Stimulated activated effector memory CD8-positive, alpha-beta T cell treated with anti-CD3 and anti-CD28 coated beads, Interleukin-12 subunit alpha, Interleukin-12 subunit beta, amount 100 ng/mL, for 72 hours (primary cell): ENCODE measurements around the gene DNMT3A.

ENCODE experiments used
- ATAC-seq: fragments of 150-1000 bp; cut with Tn5 transposase; 2 replicates; pipeline ENCODE4 v1.10.0; 2021
- DNase-seq, 2 donors: peaks; one replicate each; pipeline ENCODE4 v3.0.0; 2021 to 2022; ENCODE audit warnings: low spot score in 2 of 2
- H3K27ac Mint-ChIP-seq: one replicate; pipeline ENCODE4 v1.8.0; 2022; ENCODE audit warnings: mild to moderate bottlenecking, mixed read lengths
- H3K36me3 Mint-ChIP-seq: one replicate; pipeline ENCODE4 v1.8.0; 2022; ENCODE audit warnings: mild to moderate bottlenecking, mixed read lengths
- H3K4me1 Mint-ChIP-seq: one replicate; pipeline ENCODE4 v1.8.0; 2022; ENCODE audit warnings: mixed read lengths
- H3K4me3 Mint-ChIP-seq: one replicate; pipeline ENCODE4 v1.8.0; 2022; ENCODE audit warnings: mild to moderate bottlenecking, mixed read lengths
- H3K9me3 Mint-ChIP-seq: one replicate; pipeline ENCODE4 v1.8.0; 2022; ENCODE audit warnings: mixed read lengths

The DNMT3A gene

GRCh38 chr2:25184254-25184653 lies 157.5 kb downstream of the DNMT3A start:
- Mint-ChIP-seq H3K4me3 (no peak overlapping the region), H3K4me1 (no peaks in the 10 kb centered on the region), H3K36me3 (no peaks in the 10 kb centered on the region), H3K9me3 (no peaks in the 10 kb centered on the region), H3K27ac (no peak overlapping the region)
- DNase-seq: no peak
- no peak for ATAC-seq

GRCh38 chr2:25178976-25179375 lies 162.7 kb downstream of the DNMT3A start:
- no peak overlapping the region for H3K27ac Mint-ChIP-seq
- H3K36me3 Mint-ChIP-seq: no peaks in the 10 kb centered on the region
- ATAC-seq (no peak), DNase-seq (no peak)
- no peaks in the 10 kb centered on the region for H3K4me1 Mint-ChIP-seq
- no peak overlapping the region for H3K4me3 Mint-ChIP-seq
- H3K9me3 Mint-ChIP-seq: no peaks in the 10 kb centered on the region
